Measurements from ENCODE around the gene OPCML. TPM values are rescaled to one million over a fixed set of nuclear protein-coding genes. Genes with fewer than 3 reads are reported as not detected.

The OPCML gene
- polyA plus RNA-seq, 1 donor from 2014 or later, result 11.6 TPM

GRCh38 chr11:132851247-132851646, 681.1 kb downstream of the OPCML start:
- Histone ChIP-seq H3K9me2 (ENCODE audit: insufficient read depth, low read length) (no peaks in the 10 kb centered on the region), H3K27me3 (ENCODE audit: insufficient read depth, low read depth, low read length) (no peaks in the 10 kb centered on the region), H3K9ac (ENCODE audit: low read length) (no peak overlapping the region), H3F3A (ENCODE audit: insufficient read depth, low read length, poor library complexity, severe bottlenecking) (no peaks in the 10 kb centered on the region), H3K36me3 (ENCODE audit: insufficient read depth, low read length) (no peaks in the 10 kb centered on the region), H3K27ac (ENCODE audit: low read length) (no peak overlapping the region), H2AFZ (ENCODE audit: low read depth, low read length) (no peak overlapping the region), H3K79me2 (replicated peaks; ENCODE audit: insufficient read depth, low read length) (no peaks in the 10 kb centered on the region), H3K4me2 (ENCODE audit: low read length) (no peak overlapping the region), H4K20me1 (ENCODE audit: insufficient read depth) (no peaks in the 10 kb centered on the region), H3K4me3 (ENCODE audit: low read length) (no peak overlapping the region), H3K9me3 (ENCODE audit: low read length) (no peaks in the 10 kb centered on the region)
- TF ChIP-seq MXI1 (conservative IDR thresholded peaks at IDR 0.05; ENCODE audit: poor library complexity, severe bottlenecking), result no peak
- TF ChIP-seq EP300 (conservative IDR thresholded peaks at IDR 0.05; ENCODE audit: poor library complexity, severe bottlenecking), result no peak
- no peak for TF ChIP-seq CTCF (IDR thresholded peaks at IDR 0.05; ENCODE audit: poor library complexity, severe bottlenecking)
- no peak for TF ChIP-seq POLR2AphosphoS5 (IDR thresholded peaks at IDR 0.05)
- no peak for TF ChIP-seq RAD21 (conservative IDR thresholded peaks at IDR 0.05)
- TF ChIP-seq EZH2 (IDR thresholded peaks at IDR 0.05; ENCODE audit: borderline replicate concordance, insufficient read depth, low read length, poor library complexity, severe bottlenecking), result no peak
- TF ChIP-seq REST (IDR thresholded peaks at IDR 0.05; ENCODE audit: borderline replicate concordance), result no peak
- TF ChIP-seq TAF1 (IDR thresholded peaks at IDR 0.05; ENCODE audit: low read depth), result no peak

- no peak overlapping the region for H2AFZ ChIP-seq (ENCODE audit: low read depth, low read length)
- no peaks in the 10 kb centered on the region for H3K79me2 ChIP-seq (replicated peaks; ENCODE audit: insufficient read depth, low read length)
- no peaks in the 10 kb centered on the region for H4K20me1 ChIP-seq (ENCODE audit: insufficient read depth)
- H3K9me3 ChIP-seq (ENCODE audit: low read length), result no peaks in the 10 kb centered on the region
- H3K4me2 ChIP-seq (ENCODE audit: low read length), result no peak overlapping the region
- TF ChIP-seq REST (IDR thresholded peaks at IDR 0.05; ENCODE audit: borderline replicate concordance) (no peak), TAF1 (IDR thresholded peaks at IDR 0.05; ENCODE audit: low read depth) (no peak), SMC3 (conservative IDR thresholded peaks at IDR 0.05; ENCODE audit: poor library complexity) (no peak), MXI1 (conservative IDR thresholded peaks at IDR 0.05; ENCODE audit: poor library complexity, severe bottlenecking) (no peak), EP300 (conservative IDR thresholded peaks at IDR 0.05; ENCODE audit: poor library complexity, severe bottlenecking) (no peak), CTCF (IDR thresholded peaks at IDR 0.05; ENCODE audit: poor library complexity, severe bottlenecking) (no peak)
- H3K9ac ChIP-seq (ENCODE audit: low read length), result no peak overlapping the region
- no peak overlapping the region for H3K4me3 ChIP-seq (ENCODE audit: low read length)
- no peaks in the 10 kb centered on the region for H3F3A ChIP-seq (ENCODE audit: insufficient read depth, low read length, poor library complexity, severe bottlenecking)
- no peaks in the 10 kb centered on the region for H3K36me3 ChIP-seq (ENCODE audit: insufficient read depth, low read length)
- no peaks in the 10 kb centered on the region for H3K9me2 ChIP-seq (ENCODE audit: insufficient read depth, low read length)
- no peaks in the 10 kb centered on the region for H3K27me3 ChIP-seq (ENCODE audit: insufficient read depth, low read depth, low read length)
- H3K27ac ChIP-seq (ENCODE audit: low read length), result no peak overlapping the region
These were observed 682.0 kb downstream of the OPCML start for GRCh38 chr11:132850266-132850665.
